HepG2 (cell line): ENCODE measurements around the gene BRCA1. TPM values are rescaled to one million over a fixed set of nuclear protein-coding genes. Genes with fewer than 3 reads are reported as not detected.

Experiments used
- ATAC-seq: fragments of 200-7000 bp; cut with Tn5 transposase; 3 replicates; pipeline ENCODE4 v1.9.1; 2020; ENCODE audit warnings: mild to moderate bottlenecking, moderate library complexity
- BruUV-seq: library from RNA; stranded (reverse); fragments of 400-500 nt; replicated peaks from 2 replicates; lab custom pipeline; 2021; lab: Mats Ljungman, UMichigan
- CTCF ChIA-PET: fragments of 300-600 bp; formaldehyde crosslinking; extraction: SDS; loops from one replicate; lab custom pipeline; 2021; ENCODE audit warnings: low total read pairs, inconsistent platforms, low intra/inter-chr PET ratio; lab: Yijun Ruan, JAX
- POLR2A ChIA-PET: fragments of 350-600 bp; sonication (Branson Sonifier 250); formaldehyde crosslinking; loops from one replicate; lab custom pipeline; 2020; ENCODE audit warnings: antibody characterized with exemption, inconsistent platforms; lab: Yijun Ruan, JAX
- DNase-seq: peaks from one replicate; pipeline ENCODE4 v3.0.0-alpha.2; 2015; ENCODE audit warnings: low spot score
- FAIRE-seq: peaks from 3 replicates; lab custom pipeline; 2011; peaks lifted over from hg19 to GRCh38; lab: Jason Lieb, UNC
- H2AFZ ChIP-seq: one replicate; pipeline ENCODE4 v1.6.1; 2011; ENCODE audit warnings: low read length, inconsistent platforms
- H3K27ac ChIP-seq: fragments of 300-600 bp; 3 replicates; pipeline ENCODE4 v1.8.0; 2011; ENCODE audit warnings: mixed run types, mild to moderate bottlenecking, mixed read lengths, low read length, inconsistent platforms; ENCODE audit not compliant: insufficient read depth; ENCODE audit errors: extremely low read length
- H3K27me3 ChIP-seq, 2 experiments: fragments of 200-600 bp in 1 of 2; 2 replicates in 1 of 2; 3 replicates in 1 of 2; pipeline versions ENCODE4 v1.6.0 to v1.8.0; 2011; ENCODE audit warnings: low read length in 2 of 2, mild to moderate bottlenecking in 2 of 2, moderate library complexity in 2 of 2, inconsistent platforms in 1 of 2; ENCODE audit not compliant: insufficient read depth in 2 of 2, control insufficient read depth in 1 of 2
- H3K36me3 ChIP-seq, 2 experiments: fragments of 200-600 bp in 1 of 2; replicated peaks in 1 of 2; 2 replicates in 1 of 2; 3 replicates in 1 of 2; pipeline versions ENCODE4 v1.5.1 to v1.8.0; 2011; ENCODE audit warnings: low read length in 2 of 2, inconsistent platforms in 1 of 2; ENCODE audit not compliant: insufficient read depth in 2 of 2, control insufficient read depth in 1 of 2
- H3K4me1 ChIP-seq: 2 replicates; pipeline ENCODE4 v1.5.1; 2012; ENCODE audit warnings: low read length, inconsistent platforms; ENCODE audit not compliant: insufficient read depth
- H3K4me2 ChIP-seq: 2 replicates; pipeline ENCODE4 v1.6.0; 2011; ENCODE audit warnings: low read depth, low read length, inconsistent platforms
- H3K4me3 ChIP-seq, 3 experiments: fragments of 200-600 bp in 1 of 3; sonication (generic), shearing (Covaris generic) in 1 of 3; replicated peaks in 1 of 3; 2 replicates each; pipeline ENCODE4 v1.5.1; 2011 to 2016; ENCODE audit warnings: low read length in 3 of 3, inconsistent platforms in 2 of 3, low read depth in 2 of 3, mild to moderate bottlenecking in 2 of 3, control low read depth in 1 of 3, mixed read lengths in 1 of 3; ENCODE audit not compliant: insufficient read depth in 1 of 3
- H3K79me2 ChIP-seq: one replicate; pipeline ENCODE4 v1.6.1; 2011; ENCODE audit warnings: low read length, inconsistent platforms; ENCODE audit not compliant: insufficient read depth
- H3K9ac ChIP-seq: 2 replicates; pipeline ENCODE4 v1.6.0; 2011; ENCODE audit warnings: mild to moderate bottlenecking, low read depth, low read length, inconsistent platforms; ENCODE audit not compliant: insufficient read depth
- H3K9me3 ChIP-seq: 2 replicates; pipeline ENCODE4 v1.5.1; 2012; ENCODE audit warnings: mild to moderate bottlenecking, low read length
- H4K20me1 ChIP-seq: 2 replicates; pipeline ENCODE4 v1.6.0; 2011; ENCODE audit warnings: inconsistent platforms, mild to moderate bottlenecking, low read length, moderate library complexity; ENCODE audit not compliant: insufficient read depth
- ATAD3A ChIP-seq: sonication (generic); formaldehyde crosslinking; IDR thresholded peaks from 2 replicates; pipeline ENCODE4 v1.4.0; 2020; ENCODE audit warnings: missing genetic modification reagents
- GATAD2A ChIP-seq: IDR thresholded peaks from 2 replicates; pipeline ENCODE4 v1.6.1; 2016
- JARID2 ChIP-seq: sonication (generic); formaldehyde crosslinking; IDR thresholded peaks from 2 replicates; pipeline ENCODE4 v1.8.1; 2023; ENCODE audit warnings: missing genetic modification reagents, inconsistent platforms; ENCODE audit not compliant: insufficient replicate concordance
- KDM5B ChIP-seq: sonication (generic); formaldehyde crosslinking; IDR thresholded peaks from 2 replicates; pipeline ENCODE4 v1.4.0; 2020; ENCODE audit warnings: missing genetic modification reagents, mild to moderate bottlenecking, borderline replicate concordance
- PHF8 ChIP-seq: sonication (generic); formaldehyde crosslinking; IDR thresholded peaks from 2 replicates; pipeline ENCODE4 v1.5.0; 2020; ENCODE audit warnings: missing genetic modification reagents
- SAFB2 ChIP-seq: sonication (generic); formaldehyde crosslinking; IDR thresholded peaks from 2 replicates; pipeline ENCODE4 v1.5.1; 2020; ENCODE audit warnings: missing genetic modification reagents, low read depth, mild to moderate bottlenecking, borderline replicate concordance
- SIX1 ChIP-seq: sonication (generic); formaldehyde crosslinking; IDR thresholded peaks from 2 replicates; pipeline ENCODE4 v1.4.0; 2020; ENCODE audit warnings: missing genetic modification reagents, borderline replicate concordance
- SIX4 ChIP-seq: sonication (generic); formaldehyde crosslinking; IDR thresholded peaks from 2 replicates; pipeline ENCODE4 v1.4.0; 2020; ENCODE audit warnings: missing genetic modification reagents
- SNRNP70 ChIP-seq: fragments of 200-400 bp; formaldehyde crosslinking; IDR thresholded peaks from 2 replicates; pipeline ENCODE4 v1.6.1; 2017; ENCODE audit warnings: mild to moderate bottlenecking, low read depth, low read length, moderate library complexity
- TOE1 ChIP-seq: sonication (generic); formaldehyde crosslinking; IDR thresholded peaks from 2 replicates; pipeline ENCODE4 v1.4.0; 2020; ENCODE audit warnings: mild to moderate bottlenecking, missing genetic modification reagents
- ZMAT3 ChIP-seq: sonication (generic); formaldehyde crosslinking; conservative IDR thresholded peaks from 2 replicates; pipeline ENCODE4 v1.7.0; 2021; ENCODE audit warnings: missing genetic modification reagents
- ZNF143 ChIP-seq: sonication (generic); formaldehyde crosslinking; IDR thresholded peaks from 2 replicates; pipeline ENCODE4 v1.4.0; 2020; ENCODE audit warnings: missing genetic modification reagents
- ZNF234 ChIP-seq: sonication (generic); formaldehyde crosslinking; conservative IDR thresholded peaks from 2 replicates; pipeline ENCODE4 v1.5.1; 2020; ENCODE audit warnings: mild to moderate bottlenecking, missing genetic modification reagents
- ZNF556 ChIP-seq: sonication (generic); formaldehyde crosslinking; IDR thresholded peaks from 2 replicates; pipeline ENCODE4 v1.4.0; 2020; ENCODE audit warnings: mild to moderate bottlenecking, missing genetic modification reagents, borderline replicate concordance
- ZNF737 ChIP-seq: sonication (generic); formaldehyde crosslinking; IDR thresholded peaks from 2 replicates; pipeline ENCODE4 v1.5.0; 2020; ENCODE audit warnings: missing genetic modification reagents, mild to moderate bottlenecking, borderline replicate concordance
- ZSCAN22 ChIP-seq: sonication (generic); formaldehyde crosslinking; IDR thresholded peaks from 2 replicates; pipeline ENCODE4 v1.4.0; 2020; ENCODE audit warnings: mild to moderate bottlenecking, missing genetic modification reagents
- WGBS: methylation state at CpG from one replicate; pipeline ENCODE4 v1.1.6; 2017; ENCODE audit warnings: low lambda C conversion rate; 5-methylcytosine and 5-hydroxymethylcytosine counted together
- in situ Hi-C: cut with HindIII; loops from 2 replicates; pipeline ENCODE4 v1.10.0; 2017; ENCODE audit warnings: low pct_unique_long_range_greater_than_20kb; ENCODE audit not compliant: extremely low pct_ligation_motif_present
- intact Hi-C: fragments of 100-400 bp; cut with micrococcal nuclease; formaldehyde crosslinking; loops from one replicate; pipeline ENCODE4 v1.10.0; 2022; ENCODE audit not compliant: unreplicated experiment
- polyA plus RNA-seq, 8 experiments: library from polyadenylated mRNA; depleted of rRNA in 3 of 8; stranded (reverse) in 7 of 8; unstranded in 1 of 8; fragments of >200 nt; fragmentation: Illumina TruSeq in 4 of 8; extraction: Trizol in 4 of 8; gene quantifications; 2 replicates each; pipeline versions ENCODE4 v1.2.1 to v1.2.3, GENCODE V29; 2011 to 2016; ENCODE audit warnings: low read depth in 4 of 8, missing spikeins in 1 of 8, mixed read lengths in 1 of 8; ENCODE audit not compliant: insufficient read depth in 1 of 8
- total RNA-seq, 5 experiments: library from RNA; depleted of rRNA; stranded (reverse); fragments of >200 nt; fragmentation: Illumina TruSeq; extraction: Trizol; gene quantifications; 2 replicates each; pipeline ENCODE4 v1.2.3, GENCODE V29; 2016; ENCODE audit warnings: low read depth in 1 of 5

BRCA1 gene
- total and polyA plus RNA-seq, 2 of the 13 experiments (the other 11 are each of a cell fraction or from before 2014, with no cell fraction given), result 13.3 to 37.5 TPM

DNA sequence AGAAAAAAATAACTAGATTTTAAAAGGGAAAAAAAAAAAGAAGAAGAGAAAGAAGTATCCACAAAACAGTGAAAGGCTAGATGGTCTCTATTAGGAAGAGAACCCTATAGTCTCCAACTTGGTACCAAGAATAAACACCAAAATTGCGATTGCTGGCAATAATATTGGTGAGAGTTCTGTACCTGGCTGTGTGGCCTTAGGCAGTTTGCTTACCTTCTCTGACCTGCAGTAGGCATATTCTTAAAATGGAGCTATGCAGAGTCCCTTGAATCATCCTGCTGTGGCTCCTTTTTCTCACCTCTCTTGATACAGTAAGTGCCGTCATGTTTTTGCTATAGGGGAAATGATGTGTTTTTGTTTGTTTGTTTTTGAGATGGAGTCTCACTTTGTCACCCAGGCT is 35.1 kb downstream of the BRCA1 start:
- H4K20me1 ChIP-seq, result no peaks in the 10 kb centered on the region
- no peak overlapping the region for H3K9ac ChIP-seq
- no peaks in the 10 kb centered on the region for H3K9me3 ChIP-seq
- H3K79me2 ChIP-seq, result no peaks in the 10 kb centered on the region
- H3K4me3 ChIP-seq, result no peak overlapping the region
- H3K27me3 ChIP-seq, result no peaks in the 10 kb centered on the region
- DNase-seq (no peak), FAIRE-seq (no peak), ATAC-seq (no peak)
- in situ Hi-C loops (no loop called here), intact Hi-C loops (no loop called here)
- no peak overlapping the region for H2AFZ ChIP-seq
- CTCF ChIA-PET, result no interaction called here
- H3K4me2 ChIP-seq, result no peak overlapping the region
- TF ChIP-seq ATAD3A (CRISPR knock-in tag) (no peak), ZNF234 (CRISPR knock-in tag) (no peak), PHF8 (CRISPR knock-in tag) (no peak), KDM5B (CRISPR knock-in tag) (no peak), ZNF143 (no peak), SNRNP70 (no peak), ZNF556 (CRISPR knock-in tag) (no peak), SIX4 (CRISPR knock-in tag) (no peak), ZNF737 (CRISPR knock-in tag) (no peak), ZMAT3 (CRISPR knock-in tag) (no peak), SIX1 (CRISPR knock-in tag) (no peak), TOE1 (CRISPR knock-in tag) (no peak), ZSCAN22 (CRISPR knock-in tag) (no peak), JARID2 (CRISPR knock-in tag) (no peak), SAFB2 (CRISPR knock-in tag) (no peak), GATAD2A (CRISPR knock-in tag) (no peak)
- no peaks in the 10 kb centered on the region for H3K4me1 ChIP-seq
- 93% methylated on average over 2 of the region's 2 CpGs for WGBS
- H3K27ac ChIP-seq, result no peak overlapping the region
- POLR2A ChIA-PET, result no interaction called here
- peaks cover 9 to 33% of the 10 kb centered on the region in 2 experiments for H3K36me3 ChIP-seq
- BruUV-seq, result no TSS peak
